HG03039 (cell line): Measurements from ENCODE around the gene S1PR5.

ENCODE experiments used
- ATAC-seq: cut with Tn5 transposase; IDR thresholded peaks from one replicate; pipeline ENCODE4 v1.9.1; 2021; ENCODE audit warnings: mild to moderate bottlenecking, moderate library complexity; ENCODE audit not compliant: unreplicated experiment

Gene S1PR5

GRCh38 chr19:10473192-10473591 lies 44.1 kb downstream of the S1PR5 start:
- no peak for ATAC-seq

GRCh38 chr19:10471909-10472308 lies 45.3 kb downstream of the S1PR5 start:
- no peak for ATAC-seq

GRCh38 chr19:10468133-10468532 lies 49.1 kb downstream of the S1PR5 start:
- ATAC-seq, result no peak

- ATAC-seq, result no peak
Observed at GRCh38 chr19:10467104-10467706, 50.0 kb downstream of the S1PR5 start.

GRCh38 chr19:10464456-10464855 lies 52.8 kb downstream of the S1PR5 start:
- ATAC-seq, result no peak
